Dendritic cell treated with granulocyte-macrophage colony-stimulating factor and Interleukin-4, amounts not matched to agents 40 ng/mL and 50 ng/mL, for 4 days (primary cell): Measurements from ENCODE around the gene TFR2.

Source experiments
- H3K27ac Mint-ChIP-seq: one replicate; pipeline ENCODE4 v1.8.0; 2022; ENCODE audit warnings: mild to moderate bottlenecking, mixed read lengths
- H3K27me3 Mint-ChIP-seq: one replicate; pipeline ENCODE4 v1.8.0; 2022; ENCODE audit warnings: mild to moderate bottlenecking, mixed read lengths
- H3K36me3 Mint-ChIP-seq: one replicate; pipeline ENCODE4 v1.8.0; 2022; ENCODE audit warnings: low read depth, mixed read lengths
- H3K4me1 Mint-ChIP-seq: one replicate; pipeline ENCODE4 v1.8.0; 2022; ENCODE audit warnings: low read depth, mixed read lengths
- H3K4me3 Mint-ChIP-seq: one replicate; pipeline ENCODE4 v1.8.0; 2022; ENCODE audit warnings: mild to moderate bottlenecking, moderate library complexity, mixed read lengths
- H3K9me3 Mint-ChIP-seq: one replicate; pipeline ENCODE4 v1.8.0; 2022; ENCODE audit warnings: mixed read lengths
- intact Hi-C: fragments of 100-400 bp; cut with micrococcal nuclease; formaldehyde crosslinking; loops from one replicate; pipeline ENCODE4 v1.15.0; 2022

TFR2 gene

DNA sequence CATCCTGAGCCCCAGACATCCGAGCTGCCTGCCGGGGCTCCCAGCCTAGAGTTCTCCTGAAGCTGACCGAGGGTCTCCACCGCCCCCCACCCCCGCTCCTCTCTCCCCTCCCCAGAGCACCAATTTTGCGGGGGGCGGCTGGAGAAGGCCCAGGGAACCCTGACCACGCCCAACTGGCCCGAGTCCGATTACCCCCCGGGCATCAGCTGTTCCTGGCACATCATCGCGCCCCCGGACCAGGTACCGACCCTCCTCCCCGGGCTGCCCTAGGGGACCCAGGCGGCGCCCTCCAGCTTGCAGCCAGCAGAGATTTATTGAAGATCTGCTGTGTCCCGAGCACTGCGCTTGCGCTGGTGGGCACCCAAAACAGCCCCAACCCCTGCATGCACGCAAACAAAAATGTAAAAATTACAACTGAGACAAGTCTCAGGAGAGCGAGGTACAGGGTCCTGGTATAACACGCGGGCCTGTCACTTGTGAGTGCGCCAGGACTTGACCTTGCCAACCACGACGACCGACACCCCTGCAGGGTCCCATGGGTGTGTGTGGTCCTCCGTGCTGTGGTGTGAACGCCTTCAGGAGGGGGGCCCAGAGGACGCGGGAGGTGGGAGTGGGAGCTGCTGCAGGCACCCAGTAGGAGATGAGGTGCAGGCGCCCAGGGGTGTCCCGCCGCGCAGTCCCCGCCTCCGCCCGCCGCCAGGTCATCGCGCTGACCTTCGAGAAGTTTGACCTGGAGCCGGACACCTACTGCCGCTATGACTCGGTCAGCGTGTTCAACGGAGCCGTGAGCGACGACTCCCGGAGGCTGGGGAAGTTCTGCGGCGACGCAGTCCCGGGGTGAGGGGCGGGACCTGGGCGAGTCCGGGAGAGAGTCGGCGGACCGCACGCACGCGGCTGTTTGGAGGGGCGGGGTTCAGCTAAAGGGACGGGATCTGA lies 36.1 kb downstream of the TFR2 start:
- H3K27me3 Mint-ChIP-seq, result peaks cover 55% of the 10 kb centered on the region
- peaks cover 47% of the 10 kb centered on the region for H3K4me1 Mint-ChIP-seq
- H3K4me3 Mint-ChIP-seq, result peak overlapping the region; percentile 81
- H3K9me3 Mint-ChIP-seq, result no peaks in the 10 kb centered on the region
- peak overlapping the region; percentile 43 for H3K27ac Mint-ChIP-seq
- no peaks in the 10 kb centered on the region for H3K36me3 Mint-ChIP-seq
- intact Hi-C loops, result no loop called here

- H3K27me3 Mint-ChIP-seq, result peaks cover 57% of the 10 kb centered on the region
These were observed 37.0 kb downstream of the TFR2 start for GRCh38 chr7:100604028-100604975.

DNA sequence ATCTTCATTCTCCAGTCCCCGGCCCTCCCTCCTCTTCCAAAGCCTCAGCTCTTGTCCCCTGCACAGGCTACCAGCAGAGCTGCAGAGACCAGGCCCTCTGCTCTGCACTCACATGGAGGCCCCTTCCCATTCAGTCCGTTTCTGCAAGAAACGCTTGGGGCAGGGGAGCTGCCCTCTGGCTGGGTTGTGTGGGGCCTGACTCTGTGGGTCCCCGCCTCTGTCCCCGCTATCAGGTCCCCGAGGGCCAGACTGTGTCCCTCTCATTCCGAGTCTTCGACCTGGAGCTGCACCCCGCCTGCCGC lies 37.7 kb downstream of the TFR2 start:
- Mint-ChIP-seq H3K27ac (peak overlapping the region; percentile 43), H3K27me3 (peaks cover 59% of the 10 kb centered on the region), H3K4me1 (peaks cover 36% of the 10 kb centered on the region), H3K9me3 (no peaks in the 10 kb centered on the region), H3K36me3 (no peaks in the 10 kb centered on the region), H3K4me3 (peak overlapping the region; percentile 81)
- intact Hi-C loops, result no loop called here

More at GRCh38 chr7:100604028-100604975, 37.0 kb downstream of the TFR2 start:
- Mint-ChIP-seq H3K27ac (peak overlapping the region; percentile 43), H3K9me3 (no peaks in the 10 kb centered on the region), H3K4me1 (peaks cover 37% of the 10 kb centered on the region), H3K36me3 (no peaks in the 10 kb centered on the region), H3K4me3 (peak overlapping the region; percentile 81)
- intact Hi-C loops, result no loop called here

- peaks cover 36% of the 10 kb centered on the region for H3K4me1 Mint-ChIP-seq
- no peak overlapping the region for H3K27ac Mint-ChIP-seq
- no peaks in the 10 kb centered on the region for H3K9me3 Mint-ChIP-seq
- intact Hi-C loops, result no loop called here
- no peak overlapping the region for H3K4me3 Mint-ChIP-seq
- peaks cover 59% of the 10 kb centered on the region for H3K27me3 Mint-ChIP-seq
- no peaks in the 10 kb centered on the region for H3K36me3 Mint-ChIP-seq
These were observed 38.2 kb downstream of the TFR2 start for GRCh38 chr7:100602889-100603725.

DNA sequence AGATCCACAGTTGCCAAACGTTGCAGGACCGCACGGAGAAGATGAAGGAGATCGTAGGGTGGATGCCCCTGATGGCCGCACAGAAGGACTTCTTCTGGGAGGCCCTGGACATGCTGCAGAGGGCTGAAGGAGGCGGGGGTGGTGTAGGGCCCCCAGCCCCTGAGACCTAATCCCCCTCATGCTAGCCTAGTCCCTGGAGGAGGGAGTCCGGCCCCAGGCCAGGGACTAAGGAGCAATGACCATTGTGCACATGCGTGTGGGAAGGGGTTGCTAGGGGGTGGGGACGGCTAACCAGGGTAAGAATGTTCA lies 40.7 kb downstream of the TFR2 start:
- intact Hi-C loops, result no loop called here
- H3K36me3 Mint-ChIP-seq, result no peaks in the 10 kb centered on the region
- no peak overlapping the region for H3K27ac Mint-ChIP-seq
- H3K4me3 Mint-ChIP-seq, result no peak overlapping the region
- H3K4me1 Mint-ChIP-seq, result peaks cover 28% of the 10 kb centered on the region
- no peaks in the 10 kb centered on the region for H3K9me3 Mint-ChIP-seq
- H3K27me3 Mint-ChIP-seq, result peaks cover 44% of the 10 kb centered on the region

DNA sequence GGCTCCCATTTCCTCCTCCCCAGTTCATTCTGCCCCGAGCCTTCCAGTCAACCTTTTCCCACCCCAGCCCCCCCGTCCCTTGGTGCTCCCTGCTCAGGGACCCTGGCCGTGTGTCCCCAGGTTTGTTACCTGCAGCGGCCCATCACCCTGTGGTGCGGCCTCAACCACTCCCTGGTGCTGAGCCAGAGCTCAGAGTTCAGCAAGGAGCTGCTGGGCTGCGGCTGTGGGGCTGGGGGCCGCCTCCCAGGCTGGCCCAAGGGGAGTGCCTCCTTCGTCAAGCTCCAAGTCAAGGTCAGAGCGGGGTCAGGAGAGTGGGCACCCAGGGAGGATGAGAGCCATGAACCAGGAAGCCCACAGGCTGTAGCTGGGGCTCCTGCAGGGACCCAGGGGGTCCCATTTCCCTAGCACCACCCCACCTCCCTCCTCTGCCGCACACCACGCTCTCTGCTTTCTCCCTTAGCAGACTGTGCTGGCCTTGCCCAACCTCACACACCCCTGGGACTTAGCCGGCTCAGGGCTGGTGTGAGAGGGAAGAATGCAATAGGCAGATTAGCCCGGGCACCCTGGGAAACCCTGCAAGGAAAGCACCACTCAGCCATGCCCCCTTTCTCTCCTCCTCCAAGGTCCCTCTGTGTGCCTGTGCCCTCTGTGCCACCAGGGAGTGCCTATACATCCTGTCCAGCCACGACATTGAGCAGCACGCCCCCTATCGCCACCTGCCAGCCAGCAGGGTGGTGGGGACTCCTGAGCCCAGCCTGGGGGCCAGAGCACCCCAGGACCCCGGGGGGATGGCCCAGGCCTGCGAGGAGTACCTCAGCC lies 41.2 kb downstream of the TFR2 start:
- Mint-ChIP-seq H3K9me3 (no peaks in the 10 kb centered on the region), H3K4me1 (peaks cover 22% of the 10 kb centered on the region), H3K27me3 (peaks cover 39% of the 10 kb centered on the region), H3K4me3 (no peak overlapping the region), H3K36me3 (no peaks in the 10 kb centered on the region), H3K27ac (no peak overlapping the region)
- intact Hi-C loops, result no loop called here

DNA sequence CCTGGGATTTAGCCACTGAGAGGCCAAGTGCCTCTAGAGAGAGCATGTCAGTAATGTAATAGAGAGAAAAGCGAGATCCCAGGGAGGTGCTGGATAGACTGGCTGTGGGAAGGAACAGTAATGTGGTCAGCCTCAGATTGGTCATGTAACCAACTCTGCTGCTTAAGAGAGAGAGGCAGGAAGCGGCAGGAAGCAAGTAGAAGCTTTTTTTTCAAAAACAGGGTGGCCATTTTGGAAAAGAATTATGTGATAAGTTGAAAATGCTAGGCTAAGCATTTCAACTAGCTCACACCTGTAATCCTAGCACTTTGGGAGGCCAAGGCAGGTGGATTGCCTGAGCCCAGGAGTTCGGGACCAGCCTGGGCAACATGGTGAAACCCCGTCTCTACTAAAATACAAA lies 42.9 kb downstream of the TFR2 start:
- no peak overlapping the region for H3K4me3 Mint-ChIP-seq
- H3K4me1 Mint-ChIP-seq, result peaks cover 9% of the 10 kb centered on the region
- peaks cover 33% of the 10 kb centered on the region for H3K27me3 Mint-ChIP-seq
- H3K27ac Mint-ChIP-seq, result no peak overlapping the region
- no peaks in the 10 kb centered on the region for H3K36me3 Mint-ChIP-seq
- intact Hi-C loops, result no loop called here
- no peaks in the 10 kb centered on the region for H3K9me3 Mint-ChIP-seq

- Mint-ChIP-seq H3K36me3 (no peaks in the 10 kb centered on the region), H3K4me3 (no peak overlapping the region), H3K9me3 (no peaks in the 10 kb centered on the region), H3K27ac (no peak overlapping the region), H3K27me3 (peaks cover 18% of the 10 kb centered on the region), H3K4me1 (peaks cover 6% of the 10 kb centered on the region)
- intact Hi-C loops, result no loop called here
These were observed 46.2 kb downstream of the TFR2 start for GRCh38 chr7:100595188-100595587.

DNA sequence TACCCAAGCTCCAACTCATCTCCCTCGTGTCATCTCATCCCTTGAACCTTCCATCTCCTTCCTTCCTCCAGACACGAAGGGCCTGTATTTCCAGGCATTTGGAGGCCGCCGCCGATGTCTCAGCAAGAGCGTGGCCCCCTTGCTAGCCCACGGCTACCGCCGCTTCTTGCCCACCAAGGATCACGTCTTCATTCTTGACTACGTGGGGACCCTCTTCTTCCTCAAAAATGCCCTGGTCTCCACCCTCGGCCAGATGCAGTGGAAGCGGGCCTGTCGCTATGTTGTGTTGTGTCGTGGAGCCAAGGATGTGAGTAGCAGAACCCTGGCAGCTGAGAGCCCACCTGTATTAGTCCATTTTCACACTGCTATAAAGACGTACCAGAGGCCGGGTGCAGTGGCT lies 49.8 kb downstream of the TFR2 start:
- peaks cover 30% of the 10 kb centered on the region for H3K4me1 Mint-ChIP-seq
- no peak overlapping the region for H3K4me3 Mint-ChIP-seq
- intact Hi-C loops, result no loop called here
- peaks cover 26% of the 10 kb centered on the region for H3K27me3 Mint-ChIP-seq
- H3K36me3 Mint-ChIP-seq, result no peaks in the 10 kb centered on the region
- no peak overlapping the region for H3K27ac Mint-ChIP-seq
- no peaks in the 10 kb centered on the region for H3K9me3 Mint-ChIP-seq

GRCh38 chr7:100590077-100590737 lies 51.1 kb downstream of the TFR2 start:
- intact Hi-C loops, result no loop called here
- H3K9me3 Mint-ChIP-seq, result no peaks in the 10 kb centered on the region
- peaks cover 6% of the 10 kb centered on the region for H3K36me3 Mint-ChIP-seq
- H3K4me3 Mint-ChIP-seq, result peak overlapping the region; percentile 43
- peaks cover 26% of the 10 kb centered on the region for H3K27me3 Mint-ChIP-seq
- H3K4me1 Mint-ChIP-seq, result peaks cover 36% of the 10 kb centered on the region
- H3K27ac Mint-ChIP-seq, result peak overlapping the region; percentile 34

GRCh38 chr7:100589341-100589947 lies 51.9 kb downstream of the TFR2 start:
- peaks cover 11% of the 10 kb centered on the region for H3K36me3 Mint-ChIP-seq
- H3K9me3 Mint-ChIP-seq, result no peaks in the 10 kb centered on the region
- intact Hi-C loops, result loop anchor here (10.0 kb wide), 1 partner anchor 85 kb away; the partner anchor contains the start of gene GNB2
- H3K4me1 Mint-ChIP-seq, result peaks cover 40% of the 10 kb centered on the region
- H3K27ac Mint-ChIP-seq, result no peak overlapping the region
- H3K27me3 Mint-ChIP-seq, result peaks cover 24% of the 10 kb centered on the region
- no peak overlapping the region for H3K4me3 Mint-ChIP-seq

DNA sequence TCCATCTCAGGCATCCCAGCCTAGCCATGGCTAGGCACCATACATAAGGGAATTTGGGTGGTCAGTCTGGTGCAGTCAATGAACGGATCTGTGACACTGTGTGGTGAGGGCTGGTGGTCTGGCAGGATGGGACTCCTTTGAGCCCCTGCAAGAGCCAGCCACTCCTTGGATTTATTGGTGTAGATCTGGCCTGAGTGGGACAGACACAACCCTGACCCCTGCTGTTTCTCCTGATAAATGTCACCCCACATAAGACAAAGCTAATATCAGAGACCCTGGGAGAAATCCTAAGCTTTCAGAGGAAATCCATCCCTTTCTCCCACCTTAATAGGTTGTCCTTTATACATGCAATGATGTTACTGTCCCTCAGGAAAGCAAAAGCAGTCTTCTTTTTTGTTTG lies 52.9 kb downstream of the TFR2 start:
- H3K9me3 Mint-ChIP-seq, result no peaks in the 10 kb centered on the region
- H3K27ac Mint-ChIP-seq, result no peak overlapping the region
- H3K4me1 Mint-ChIP-seq, result peaks cover 47% of the 10 kb centered on the region
- intact Hi-C loops, result loop anchor here (1.0 to 10.0 kb wide), 2 partner anchors 24 to 86 kb away; partner anchors contain the start of gene GNB2
- peaks cover 22% of the 10 kb centered on the region for H3K27me3 Mint-ChIP-seq
- H3K36me3 Mint-ChIP-seq, result peaks cover 15% of the 10 kb centered on the region
- H3K4me3 Mint-ChIP-seq, result no peak overlapping the region
